ENCODE results near the gene KIF16B. TPM values are rescaled to one million over a fixed set of nuclear protein-coding genes. Genes with fewer than 3 reads are reported as not detected.

The KIF16B gene
- total and polyA plus RNA-seq, 2 of the 8 experiments (the other 6 are each of a cell fraction or from before 2014, with no cell fraction given), result 3.0 to 9.2 TPM

- Histone ChIP-seq H3K27me3 (replicated peaks in 1 of 4; ENCODE audit: control insufficient read depth in 3 of 4, extremely low read depth in 1 of 4, insufficient read depth in 3 of 4, low read length in 3 of 4) (no peaks in the 10 kb centered on the region), H3K27ac (ENCODE audit: low read depth, low read length) (no peak overlapping the region), H3K79me2 (ENCODE audit: control insufficient read depth in 1 of 2, insufficient read depth in 2 of 2, low read length in 2 of 2) (no peaks in the 10 kb centered on the region), H2BK15ac (ENCODE audit: low read length) (no peak overlapping the region), H2BK120ac (replicated peaks; ENCODE audit: low read depth, low read length) (no peak overlapping the region), H2BK20ac (ENCODE audit: low read length) (no peak overlapping the region), H2BK5ac (ENCODE audit: low read depth, low read length) (no peak overlapping the region), H4K91ac (replicated peaks; ENCODE audit: insufficient read length, low read length) (no peak overlapping the region), H3K36me3 (ENCODE audit: control insufficient read depth in 2 of 4, insufficient read depth in 4 of 4, low read length in 3 of 4) (no peaks in the 10 kb centered on the region), H3K4me2 (ENCODE audit: insufficient read depth in 1 of 2, low read depth in 2 of 2, low read length in 2 of 2) (no peak overlapping the region), H3K9ac (replicated peaks in 1 of 4; ENCODE audit: extremely low read depth in 1 of 4, low read depth in 3 of 4, low read length in 3 of 4) (no peak overlapping the region), H4K8ac (ENCODE audit: extremely low read depth, insufficient read depth, low read length) (no peak overlapping the region), H3K4me1 (replicated peaks in 1 of 4; ENCODE audit: control insufficient read depth in 3 of 4, insufficient read depth in 4 of 4, low read length in 3 of 4) (no peaks in the 10 kb centered on the region; a peak in 1 of 7 replicates), H3K14ac (ENCODE audit: insufficient read length) (no peak overlapping the region), H4K20me1 (replicated peaks in 1 of 2; ENCODE audit: control insufficient read depth in 1 of 2, insufficient read depth in 2 of 2, low read length in 2 of 2) (no peaks in the 10 kb centered on the region), H3K56ac (replicated peaks; ENCODE audit: insufficient read length, low read depth, low read length) (no peak overlapping the region), H2AFZ (ENCODE audit: low read length) (no peak overlapping the region), H3K79me1 (ENCODE audit: low read depth, low read length) (no peaks in the 10 kb centered on the region), H3K4me3 (ENCODE audit: extremely low read depth in 1 of 4, insufficient read depth in 2 of 4, low read depth in 3 of 4, low read length in 4 of 4) (no peak overlapping the region), H2BK12ac (ENCODE audit: low read depth, low read length) (no peak overlapping the region), H3K18ac (ENCODE audit: extremely low read depth, low read length) (no peak overlapping the region), H4K5ac (ENCODE audit: insufficient read length, low read depth, low read length) (no peak overlapping the region), H2AK5ac (ENCODE audit: low read depth, low read length) (no peak overlapping the region), H3K23me2 (ENCODE audit: low read depth, low read length) (no peaks in the 10 kb centered on the region), H3K4ac (replicated peaks; ENCODE audit: insufficient read length, low read depth, low read length) (no peak overlapping the region), H3K23ac (ENCODE audit: insufficient read length) (no peak overlapping the region), H3K9me3 (ENCODE audit: insufficient read depth in 2 of 2, low read depth in 1 of 2, low read length in 1 of 2) (no peaks in the 10 kb centered on the region)
- CTCF ChIA-PET (ENCODE audit: partially characterized antibody), result interaction anchor here (0.6 to 2.6 kb wide), 2 partner anchors 12 to 1117 kb away, joined by 3 to 20 read pairs; no protein-coding TSS in a partner anchor
- DNase-seq (ENCODE audit: low read depth in 1 of 2, low spot score in 2 of 2) (no peak), FAIRE-seq (no peak)
- POLR2A ChIA-PET (ENCODE audit: partially characterized antibody), result no interaction called here
- 88% methylated on average over 2 of the region's 2 CpGs; no CpG with 5 or more reads in 1 of the 2 experiments for WGBS, 2 experiments (ENCODE audit: extremely low coverage in 1 of 2, insufficient coverage in 1 of 2, insufficient read length in 1 of 2, insufficient replicate concordance in 2 of 2, low coverage in 1 of 2, low lambda C conversion rate in 2 of 2, missing lambda C conversion rate in 1 of 2)
- TF ChIP-seq KDM1A (IDR thresholded peaks at IDR 0.05; ENCODE audit: borderline replicate concordance, low read length) (no peak), HDAC2 (IDR thresholded peaks at IDR 0.05; ENCODE audit: borderline replicate concordance in 1 of 2, low read depth in 2 of 2, low read length in 2 of 2) (no peak), TEAD4 (IDR thresholded peaks at IDR 0.05; ENCODE audit: low read depth, low read length) (no peak), CREB1 (IDR thresholded peaks at IDR 0.05) (no peak), GABPA (IDR thresholded peaks at IDR 0.05; ENCODE audit: borderline replicate concordance, insufficient read depth, low read length) (no peak), SRF (IDR thresholded peaks at IDR 0.05; ENCODE audit: low read depth, low read length) (no peak), SP4 (IDR thresholded peaks at IDR 0.05; ENCODE audit: low read length) (no peak), RBBP5 (IDR thresholded peaks at IDR 0.05; ENCODE audit: borderline replicate concordance, low read depth, low read length) (no peak), CHD2 (IDR thresholded peaks at IDR 0.05; ENCODE audit: low read length) (no peak), RNF2 (IDR thresholded peaks at IDR 0.05; ENCODE audit: borderline replicate concordance, low read depth, low read length, missing control alignments, poor library complexity, severe bottlenecking) (no peak), SIN3A (conservative IDR thresholded peaks at IDR 0.05 in 1 of 2, IDR thresholded peaks at IDR 0.05 in 1 of 2; ENCODE audit: low read depth in 1 of 2, low read length in 2 of 2) (no peak), EZH2 (IDR thresholded peaks at IDR 0.05; ENCODE audit: low read depth, low read length, severe bottlenecking) (no peak), RFX5 (IDR thresholded peaks at IDR 0.05; ENCODE audit: borderline replicate concordance, low read depth, low read length) (no peak), GTF2F1 (IDR thresholded peaks at IDR 0.05; ENCODE audit: borderline replicate concordance, low read depth, low read length) (no peak)
These were observed 98.9 kb downstream of the KIF16B start for GRCh38 chr20:16474363-16474762.

All from H1 (cell line).